ENCODE measurements around the gene LGR4.
"Not testable (repeated sequence)": the region's sequence is repeated elsewhere in the genome, so short reads cannot be mapped to it uniquely, and the experiment has no call there.

Gene LGR4

GRCh38 chr11:27347359-27348339 lies 124.9 kb downstream of the LGR4 start:
- DNase-seq (ENCODE audit: low read depth), result no peak

- DNase-seq (ENCODE audit: low read depth), result no peak
Observed at GRCh38 chr11:27339941-27340340, 132.6 kb downstream of the LGR4 start.

GRCh38 chr11:27334764-27335163 lies 137.8 kb downstream of the LGR4 start:
- not testable (repeated sequence) for DNase-seq (ENCODE audit: low read depth)

- DNase-seq (ENCODE audit: low read depth), result no peak
Observed at GRCh38 chr11:27331981-27332380, 140.6 kb downstream of the LGR4 start.

GRCh38 chr11:27330633-27331270 lies 141.8 kb downstream of the LGR4 start:
- DNase-seq (ENCODE audit: low read depth), result no peak

GRCh38 chr11:27329867-27330632 lies 142.5 kb downstream of the LGR4 start:
- DNase-seq (ENCODE audit: low read depth), result no peak

- no peak for DNase-seq (ENCODE audit: low read depth)
Observed at GRCh38 chr11:27328614-27329013, 144.0 kb downstream of the LGR4 start.

- DNase-seq (ENCODE audit: low read depth), result not testable (repeated sequence)
Observed at GRCh38 chr11:27327064-27327463, 145.5 kb downstream of the LGR4 start.

GRCh38 chr11:27322196-27322595 lies 150.4 kb downstream of the LGR4 start:
- DNase-seq (ENCODE audit: low read depth), result not testable (repeated sequence)

- not testable (repeated sequence) for DNase-seq (ENCODE audit: low read depth)
Observed at GRCh38 chr11:27321340-27321739, 151.2 kb downstream of the LGR4 start.

- DNase-seq (ENCODE audit: low read depth), result peak; percentile 27
Observed at GRCh38 chr11:27319072-27319471, 153.5 kb downstream of the LGR4 start.

GRCh38 chr11:27317751-27318150 lies 154.8 kb downstream of the LGR4 start:
- peak; percentile 26 for DNase-seq (ENCODE audit: low read depth)
